ENCODE results near the gene MAT2A.

The MAT2A gene

GRCh38 chr2:85580206-85580605 is 41.2 kb downstream of the MAT2A start:
- H4K20me1 ChIP-seq (ENCODE audit: insufficient read depth) = no peaks in the 10 kb centered on the region
- H3K27ac ChIP-seq = no peak overlapping the region
- H3K4me3 ChIP-seq (IDR thresholded peaks at IDR 0.05; ENCODE audit: insufficient read depth, low read depth, low read length) = no peak overlapping the region
- H3K36me3 ChIP-seq (ENCODE audit: insufficient read depth) = no peaks in the 10 kb centered on the region
- H3K4me1 ChIP-seq (ENCODE audit: low read depth, poor library complexity, severe bottlenecking) = no peaks in the 10 kb centered on the region
- H3K4me2 ChIP-seq = no peak overlapping the region
- H3K79me2 ChIP-seq (ENCODE audit: insufficient read depth, low read depth) = no peaks in the 10 kb centered on the region
- TF ChIP-seq CTCF (conservative IDR thresholded peaks at IDR 0.05; ENCODE audit: low read depth, low read length) = no peak
- H3K9ac ChIP-seq = no peak overlapping the region
- peaks cover 11% of the 10 kb centered on the region; the same call in 1 of the 2 replicates for H3K27me3 ChIP-seq (ENCODE audit: insufficient read depth, low read depth)
- no peak overlapping the region for H2AFZ ChIP-seq (ENCODE audit: low read depth)

DNA sequence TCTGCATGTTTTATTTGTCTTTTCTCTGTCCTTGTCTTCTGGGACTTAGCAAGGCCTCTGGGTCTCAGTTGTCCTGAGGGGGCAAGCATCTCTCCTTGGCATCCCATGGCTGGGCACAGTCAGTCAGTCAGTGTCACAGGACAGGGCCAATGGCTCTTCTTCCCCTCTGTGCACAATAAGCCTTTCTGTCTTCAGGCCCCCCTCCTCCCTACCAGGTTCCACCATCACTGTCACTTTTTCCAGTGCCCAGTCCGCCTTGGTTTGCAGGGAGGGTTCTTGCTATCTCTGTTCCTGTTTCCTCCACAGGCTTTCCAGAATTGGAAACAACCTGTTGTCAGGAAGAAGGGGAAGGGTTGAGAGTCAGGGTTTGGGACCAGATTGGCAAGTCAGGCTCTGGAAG is 43.5 kb downstream of the MAT2A start:
- no peaks in the 10 kb centered on the region for H3K4me1 ChIP-seq (ENCODE audit: low read depth, poor library complexity, severe bottlenecking)
- no peak overlapping the region for H2AFZ ChIP-seq (ENCODE audit: low read depth)
- no peak for TF ChIP-seq CTCF (conservative IDR thresholded peaks at IDR 0.05; ENCODE audit: low read depth, low read length)
- no peaks in the 10 kb centered on the region for H3K79me2 ChIP-seq (ENCODE audit: insufficient read depth, low read depth)
- H3K4me3 ChIP-seq (IDR thresholded peaks at IDR 0.05; ENCODE audit: insufficient read depth, low read depth, low read length) = no peak overlapping the region
- H3K4me2 ChIP-seq = no peak overlapping the region
- no peaks in the 10 kb centered on the region for H3K36me3 ChIP-seq (ENCODE audit: insufficient read depth)
- no peaks in the 10 kb centered on the region for H4K20me1 ChIP-seq (ENCODE audit: insufficient read depth)
- H3K9ac ChIP-seq = no peak overlapping the region
- no peak overlapping the region for H3K27ac ChIP-seq
- peaks cover 11% of the 10 kb centered on the region; the same call in 1 of the 2 replicates for H3K27me3 ChIP-seq (ENCODE audit: insufficient read depth, low read depth)

DNA sequence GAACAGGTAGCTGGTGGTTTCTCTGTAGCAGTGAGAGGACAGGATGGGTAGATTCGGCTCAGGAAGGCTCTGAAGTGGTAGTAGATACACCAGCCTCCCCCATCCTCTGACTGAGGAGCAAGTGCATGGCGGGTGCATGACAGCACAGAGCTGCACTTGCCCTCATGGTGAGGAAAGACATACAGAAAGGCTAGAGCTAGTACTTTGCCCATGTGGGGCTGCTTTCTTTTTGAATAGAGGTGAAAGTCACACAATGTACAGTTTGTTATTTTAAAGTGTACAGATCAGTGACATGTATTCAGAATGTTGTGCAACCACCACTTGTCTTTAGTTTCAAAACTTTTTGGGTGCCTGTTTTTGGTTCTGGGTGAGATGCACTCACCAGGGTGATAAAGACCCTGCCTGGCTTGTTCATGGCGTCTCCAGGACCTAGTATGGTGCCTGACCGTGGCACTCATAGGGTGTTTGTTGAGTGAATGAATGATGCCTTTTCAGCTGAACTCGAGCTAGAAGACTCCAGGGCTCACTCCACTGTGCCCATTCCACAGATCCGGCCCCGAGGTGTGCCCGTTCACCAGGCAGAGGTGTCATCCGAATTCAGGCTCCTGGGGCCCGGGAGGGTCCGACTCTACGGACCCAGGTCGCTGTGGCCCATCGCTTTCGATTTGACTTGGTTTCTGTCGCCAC is 44.8 kb downstream of the MAT2A start:
- peaks cover 10% of the 10 kb centered on the region; the same call in 1 of the 2 replicates for H3K27me3 ChIP-seq (ENCODE audit: insufficient read depth, low read depth)
- no peak overlapping the region for H3K4me2 ChIP-seq
- H3K79me2 ChIP-seq (ENCODE audit: insufficient read depth, low read depth) = no peaks in the 10 kb centered on the region
- no peak overlapping the region for H3K9ac ChIP-seq
- H3K4me3 ChIP-seq (IDR thresholded peaks at IDR 0.05; ENCODE audit: insufficient read depth, low read depth, low read length) = no peak overlapping the region
- no peaks in the 10 kb centered on the region for H3K36me3 ChIP-seq (ENCODE audit: insufficient read depth)
- H4K20me1 ChIP-seq (ENCODE audit: insufficient read depth) = no peaks in the 10 kb centered on the region
- H3K27ac ChIP-seq = no peak overlapping the region
- no peak overlapping the region for H2AFZ ChIP-seq (ENCODE audit: low read depth)
- TF ChIP-seq CTCF (conservative IDR thresholded peaks at IDR 0.05; ENCODE audit: low read depth, low read length) = no peak
- H3K4me1 ChIP-seq (ENCODE audit: low read depth, poor library complexity, severe bottlenecking) = no peaks in the 10 kb centered on the region

- Histone ChIP-seq H3K9ac (no peak within 1 kb of the TSS), H3K4me2 (no peak within 1 kb of the TSS), H3K36me3 (ENCODE audit: insufficient read depth) (no peaks in the 10 kb centered on the region), H3K27me3 (ENCODE audit: insufficient read depth, low read depth) (peaks cover 6% of the 10 kb centered on the region; the same call in 1 of the 2 replicates), H3K4me3 (IDR thresholded peaks at IDR 0.05; ENCODE audit: insufficient read depth, low read depth, low read length) (no peak within 1 kb of the TSS), H3K27ac (no peak within 1 kb of the TSS), H3K79me2 (ENCODE audit: insufficient read depth, low read depth) (no peaks in the 10 kb centered on the region), H2AFZ (ENCODE audit: low read depth) (no peak within 1 kb of the TSS), H3K4me1 (ENCODE audit: low read depth, poor library complexity, severe bottlenecking) (no peaks in the 10 kb centered on the region), H4K20me1 (ENCODE audit: insufficient read depth) (no peaks in the 10 kb centered on the region)
- TF ChIP-seq CTCF (conservative IDR thresholded peaks at IDR 0.05; ENCODE audit: low read depth, low read length) = no peak
Measured at GRCh38 chr2:85584354-85584856, 45.4 kb downstream of the MAT2A start, which contains the start of gene VAMP5. TSS of gene VAMP5 (plus strand) at chr2:85584431. CDS start at chr2:85584491, 60 bp downstream.

Measured in KMS-11 (cell line).